ENCODE results near the gene ACBD7.

Gene ACBD7

GRCh38 chr10:15088428-15089261 lies at the start of gene ACBD7:
TSS of gene ACBD7 (minus strand) at chr10:15088776. CDS start at chr10:15088728, 48 bp downstream.
- peak; percentile 89 for DNase-seq

GRCh38 chr10:15137636-15138035 lies 49.1 kb upstream of the ACBD7 start:
- DNase-seq = peak; percentile 41

GRCh38 chr10:15137036-15137359 lies 48.4 kb upstream of the ACBD7 start:
- no peak for DNase-seq

GRCh38 chr10:15136129-15137035 lies 47.8 kb upstream of the ACBD7 start:
- DNase-seq = no peak

- DNase-seq = no peak
Measured at GRCh38 chr10:15131330-15131729, 42.8 kb upstream of the ACBD7 start.

GRCh38 chr10:15124908-15125307 lies 36.3 kb upstream of the ACBD7 start:
- DNase-seq = no peak

- no peak for DNase-seq
Measured at GRCh38 chr10:15124190-15124589, 35.6 kb upstream of the ACBD7 start.

GRCh38 chr10:15123749-15124184 lies 35.2 kb upstream of the ACBD7 start:
- no peak for DNase-seq

GRCh38 chr10:15122477-15123030 lies 34.0 kb upstream of the ACBD7 start:
- no peak for DNase-seq

GRCh38 chr10:15121707-15122106 lies 33.1 kb upstream of the ACBD7 start:
- DNase-seq = no peak

GRCh38 chr10:15120523-15120922 lies 31.9 kb upstream of the ACBD7 start:
- no peak for DNase-seq

GRCh38 chr10:15118615-15119014 lies 30.0 kb upstream of the ACBD7 start:
- DNase-seq = no peak

GRCh38 chr10:15116225-15116624 lies 27.6 kb upstream of the ACBD7 start:
- DNase-seq = no peak

- DNase-seq = no peak
Measured at GRCh38 chr10:15113766-15114165, 25.2 kb upstream of the ACBD7 start.

- DNase-seq = no peak
Measured at GRCh38 chr10:15112657-15113056, 24.1 kb upstream of the ACBD7 start.

GRCh38 chr10:15106352-15107013 lies 17.9 kb upstream of the ACBD7 start:
- DNase-seq = peak; percentile 87

GRCh38 chr10:15103513-15103912 lies 14.9 kb upstream of the ACBD7 start:
- no peak for DNase-seq

GRCh38 chr10:15099886-15100285 lies 11.3 kb upstream of the ACBD7 start:
- no peak for DNase-seq

- peak; percentile 99 for DNase-seq
Measured at GRCh38 chr10:15097011-15097812, 8.6 kb upstream of the ACBD7 start, which contains the start of gene RPP38. TSS of gene RPP38 (plus strand) at chr10:15097355. CDS start at chr10:15103315, 5,960 bp downstream.

- DNase-seq = no peak
Measured at GRCh38 chr10:15096661-15097010, 8.1 kb upstream of the ACBD7 start.

- no peak for DNase-seq
Measured at GRCh38 chr10:15092855-15093408, 4.4 kb upstream of the ACBD7 start.

- no peak for DNase-seq
Measured at GRCh38 chr10:15091418-15091817, 2.8 kb upstream of the ACBD7 start.
